ENCODE data around the gene MTMR10. TPM values are rescaled to one million over a fixed set of nuclear protein-coding genes. Genes with fewer than 3 reads are reported as not detected.

Gene MTMR10
- total and polyA plus RNA-seq, 2 of the 4 experiments (the other 2 are of a cell fraction), result 11.2 to 13.8 TPM

DNA sequence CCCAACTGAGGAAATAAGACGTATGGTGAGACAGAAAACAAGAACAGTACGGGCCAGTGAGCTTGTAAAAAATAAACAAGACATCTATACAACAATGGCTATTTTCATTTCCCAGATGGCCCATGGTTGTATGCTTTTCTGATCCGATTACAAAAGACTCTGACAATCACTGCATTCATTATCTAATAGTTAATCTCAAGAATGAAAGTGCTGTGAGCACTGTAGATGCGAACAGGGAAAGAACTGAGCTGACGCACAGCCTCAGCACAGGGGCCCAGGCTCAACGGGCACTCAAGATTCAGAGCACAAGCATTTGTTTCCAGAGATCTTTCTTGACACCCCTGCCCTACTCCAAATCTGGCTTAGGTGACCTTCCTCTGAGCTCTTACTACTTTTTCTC lies 6.9 kb downstream of the MTMR10 start:
- H3K27me3 ChIP-seq (ENCODE audit: control insufficient read depth, insufficient read depth, low read length), result no peaks in the 10 kb centered on the region
- H3K56ac ChIP-seq (ENCODE audit: extremely low read depth, insufficient read depth, low read length), result no peak overlapping the region
- H3K23ac ChIP-seq (ENCODE audit: low read depth, low read length), result no peak overlapping the region
- peaks cover 6% of the 10 kb centered on the region; the same call in 1 of the 2 replicates for H3K9me1 ChIP-seq (ENCODE audit: insufficient read depth, low read length)
- H4K91ac ChIP-seq (ENCODE audit: insufficient read depth, low read depth, low read length), result no peak overlapping the region
- TF ChIP-seq, protein P1, sequence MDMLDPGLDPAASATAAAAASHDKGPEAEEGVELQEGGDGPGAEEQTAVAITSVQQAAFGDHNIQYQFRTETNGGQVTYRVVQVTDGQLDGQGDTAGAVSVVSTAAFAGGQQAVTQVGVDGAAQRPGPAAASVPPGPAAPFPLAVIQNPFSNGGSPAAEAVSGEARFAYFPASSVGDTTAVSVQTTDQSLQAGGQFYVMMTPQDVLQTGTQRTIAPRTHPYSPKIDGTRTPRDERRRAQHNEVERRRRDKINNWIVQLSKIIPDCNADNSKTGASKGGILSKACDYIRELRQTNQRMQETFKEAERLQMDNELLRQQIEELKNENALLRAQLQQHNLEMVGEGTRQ (IDR thresholded peaks at IDR 0.05; ENCODE audit: low read depth, low read length), result no peak
- no peak for TF ChIP-seq CTCF (conservative IDR thresholded peaks at IDR 0.05; ENCODE audit: low read depth, low read length)
- no peak for TF ChIP-seq BHLHE40 (IDR thresholded peaks at IDR 0.05; ENCODE audit: low read depth, low read length)
- TF ChIP-seq MAZ (IDR thresholded peaks at IDR 0.05; ENCODE audit: borderline replicate concordance, low read depth, low read length), result no peak
- TF ChIP-seq, protein P2, sequence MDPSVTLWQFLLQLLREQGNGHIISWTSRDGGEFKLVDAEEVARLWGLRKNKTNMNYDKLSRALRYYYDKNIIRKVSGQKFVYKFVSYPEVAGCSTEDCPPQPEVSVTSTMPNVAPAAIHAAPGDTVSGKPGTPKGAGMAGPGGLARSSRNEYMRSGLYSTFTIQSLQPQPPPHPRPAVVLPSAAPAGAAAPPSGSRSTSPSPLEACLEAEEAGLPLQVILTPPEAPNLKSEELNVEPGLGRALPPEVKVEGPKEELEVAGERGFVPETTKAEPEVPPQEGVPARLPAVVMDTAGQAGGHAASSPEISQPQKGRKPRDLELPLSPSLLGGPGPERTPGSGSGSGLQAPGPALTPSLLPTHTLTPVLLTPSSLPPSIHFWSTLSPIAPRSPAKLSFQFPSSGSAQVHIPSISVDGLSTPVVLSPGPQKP (IDR thresholded peaks at IDR 0.05; ENCODE audit: borderline replicate concordance, low read depth, low read length), result no peak
- no peak for TF ChIP-seq POLR2A (IDR thresholded peaks at IDR 0.05; ENCODE audit: low read depth, low read length)
- no peak for TF ChIP-seq RAD21 (IDR thresholded peaks at IDR 0.05; ENCODE audit: low read length)
- TF ChIP-seq FOS (IDR thresholded peaks at IDR 0.05; ENCODE audit: low read depth, low read length), result no peak
- TF ChIP-seq SMC3 (IDR thresholded peaks at IDR 0.05; ENCODE audit: low read depth, low read length), result no peak
- TF ChIP-seq MAFK (IDR thresholded peaks at IDR 0.05; ENCODE audit: low read depth, low read length), result no peak
- TF ChIP-seq CHD1 (IDR thresholded peaks at IDR 0.05; ENCODE audit: low read depth, low read length), result no peak
- TF ChIP-seq RFX5 (IDR thresholded peaks at IDR 0.05; ENCODE audit: low read depth, low read length), result no peak
- TF ChIP-seq MXI1 (IDR thresholded peaks at IDR 0.05; ENCODE audit: borderline replicate concordance, low read depth, low read length), result no peak
- no peak overlapping the region for H2BK120ac ChIP-seq (ENCODE audit: low read depth, low read length)
- H2BK15ac ChIP-seq (ENCODE audit: low read depth, low read length), result no peak overlapping the region
- no peak overlapping the region for H3K4ac ChIP-seq (ENCODE audit: low read depth, low read length)
- in situ Hi-C loops (cut with MboI; ENCODE audit: low sequenced_read_pairs), result no loop called here
- no peak overlapping the region for H4K5ac ChIP-seq (ENCODE audit: low read depth, low read length)
- dilution Hi-C loops (cut with HindIII; ENCODE audit: low sequenced_read_pairs, unreplicated experiment), result no loop called here
- BruUV-seq (replicated peaks), result no TSS peak
- no peak overlapping the region for H4K8ac ChIP-seq (ENCODE audit: low read depth in 2 of 2, low read length in 2 of 2)
- intact Hi-C loops (cut with micrococcal nuclease), result no loop called here
- no peak overlapping the region for H3K4me2 ChIP-seq (ENCODE audit: low read depth, low read length)
- peaks cover 12% of the 10 kb centered on the region for H3K36me3 ChIP-seq (ENCODE audit: control insufficient read depth, insufficient read depth, low read length)
- ATAC-seq (ENCODE audit: low read depth), result no peak
- CTCF ChIA-PET, result interaction anchor here (1.1 kb wide), 1 partner anchor 145 kb away, joined by 4 read pairs; no protein-coding TSS in a partner anchor
- no peak overlapping the region for H2BK20ac ChIP-seq (ENCODE audit: low read depth, low read length)
- H3K9ac ChIP-seq (ENCODE audit: low read depth, low read length), result no peak overlapping the region
- H2AFZ ChIP-seq (replicated peaks; ENCODE audit: low read length, poor library complexity), result no peak overlapping the region
- no peak overlapping the region for H3K4me3 ChIP-seq (ENCODE audit: insufficient read depth, low read depth, low read length)
- WGBS, 2 experiments (ENCODE audit: extremely low coverage in 2 of 2, insufficient read length in 1 of 2), result 94% methylated on average over 3 of the region's 6 CpGs; no CpG with 5 or more reads in 1 of the 2 experiments
- H3K79me1 ChIP-seq (ENCODE audit: low read depth in 1 of 2, low read length in 2 of 2), result peaks cover 32 to 72% of the 10 kb centered on the region in 2 experiments
- no peak for DNase-seq
- no peak overlapping the region for H3K27ac ChIP-seq (ENCODE audit: insufficient read depth, low read length)
- H2BK5ac ChIP-seq (ENCODE audit: low read depth, low read length, poor library complexity, severe bottlenecking), result no peak overlapping the region
- H3K14ac ChIP-seq (replicated peaks; ENCODE audit: low read depth, low read length), result no peak overlapping the region
- peaks cover 18% of the 10 kb centered on the region; the same call in 1 of the 2 replicates for H4K20me1 ChIP-seq (ENCODE audit: insufficient read depth, low read length)
- H2AK9ac ChIP-seq (replicated peaks; ENCODE audit: low read depth, low read length, poor library complexity), result no peak overlapping the region
- peaks cover 5% of the 10 kb centered on the region for H3K4me1 ChIP-seq (ENCODE audit: control insufficient read depth, insufficient read depth, low read length)
- no peaks in the 10 kb centered on the region for H3K9me3 ChIP-seq (ENCODE audit: control insufficient read depth, insufficient read depth, low read length)
- POLR2A ChIA-PET (ENCODE audit: unreplicated experiment), result no interaction called here
- H2AK5ac ChIP-seq (ENCODE audit: low read depth, low read length), result no peak overlapping the region
- H3K18ac ChIP-seq (ENCODE audit: low read depth, low read length), result no peak overlapping the region
